Activated T-cell treated with anti-CD3 and anti-CD28 coated beads for 4 hours (primary cell): Measurements from ENCODE around the gene NPC1.
"Not testable (repeated sequence)": the region's sequence is repeated elsewhere in the genome, so short reads cannot be mapped to it uniquely, and the experiment has no call there.

Experiments used
- DNase-seq: peaks from one replicate; pipeline ENCODE4 v3.0.0-alpha.2; 2020

Gene NPC1

DNA sequence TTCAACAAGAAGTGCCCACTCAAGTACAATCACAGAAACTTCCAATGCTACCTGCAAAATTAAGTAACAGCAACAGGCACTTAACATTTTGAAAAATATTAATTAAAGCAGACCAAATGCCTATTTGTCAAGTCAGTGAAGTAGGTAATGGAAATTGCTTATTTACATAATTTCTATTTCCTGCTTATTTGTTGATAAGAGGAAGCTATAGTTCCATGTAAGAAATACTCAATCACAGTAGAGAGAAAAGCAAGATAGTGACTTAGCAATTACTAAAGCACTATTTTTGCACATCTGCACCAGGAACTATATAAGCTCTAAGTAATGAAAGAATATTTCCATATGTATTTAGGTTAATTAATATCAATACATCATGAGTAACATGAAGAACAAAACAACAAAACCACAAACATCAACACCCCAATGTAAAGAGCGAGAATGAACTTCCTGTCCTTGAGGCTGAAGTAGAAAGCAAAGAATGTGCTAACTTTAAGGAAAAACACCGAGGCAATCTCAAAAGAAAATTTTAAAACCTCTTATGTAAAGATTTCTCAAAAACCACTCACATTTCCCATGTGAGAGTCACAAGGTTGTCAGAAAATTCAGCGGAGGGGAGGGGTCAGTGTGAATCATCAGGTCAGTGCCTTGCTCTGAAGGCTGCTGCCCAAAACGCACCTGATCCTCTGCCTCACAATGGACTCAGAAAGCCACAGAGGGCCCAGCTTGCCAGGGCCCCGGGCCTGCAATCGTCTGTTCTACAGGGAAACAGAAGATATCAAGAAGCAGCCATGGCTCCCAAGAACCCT is 12.5 kb downstream of the NPC1 start:
- DNase-seq: no peak

DNA sequence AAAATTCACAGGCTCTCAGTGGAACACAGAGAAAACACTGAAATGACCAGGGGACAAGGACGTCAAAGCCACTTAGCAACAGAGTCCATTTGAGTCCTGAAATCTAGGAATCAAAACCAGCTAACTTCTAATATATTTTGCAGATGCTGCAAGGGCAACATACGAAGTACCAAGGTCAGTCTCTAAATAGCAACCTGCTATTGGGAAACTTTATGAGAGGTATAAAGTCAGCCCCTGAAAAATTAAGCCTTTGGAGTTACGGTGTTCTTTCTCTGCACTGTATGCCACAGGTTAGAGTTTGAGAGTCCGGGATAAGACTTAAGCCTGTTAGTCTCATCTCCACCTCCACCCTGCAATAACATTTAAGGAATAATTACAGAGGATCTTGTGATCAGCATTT is 13.3 kb downstream of the NPC1 start:
- DNase-seq: no peak

DNA sequence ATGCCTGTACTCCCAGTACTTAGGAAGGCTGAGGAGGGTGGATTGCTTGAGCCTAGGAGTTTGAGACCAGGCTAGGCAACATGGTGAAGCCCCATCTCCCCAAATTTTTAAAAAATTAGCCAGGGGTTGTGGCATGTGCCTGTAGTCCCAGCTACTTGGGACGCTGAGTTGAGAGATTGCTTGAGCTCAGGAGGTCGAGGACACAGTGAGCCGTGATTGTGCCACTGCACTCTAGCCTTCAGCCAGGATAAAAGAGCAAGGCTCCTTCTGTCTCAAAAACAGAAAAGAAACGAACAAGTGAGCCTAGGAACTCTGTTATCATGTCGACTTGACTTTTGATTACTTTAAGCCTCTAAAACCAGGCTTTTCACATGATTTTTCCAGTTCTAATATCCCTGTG is 13.7 kb downstream of the NPC1 start:
- no peak for DNase-seq

DNA sequence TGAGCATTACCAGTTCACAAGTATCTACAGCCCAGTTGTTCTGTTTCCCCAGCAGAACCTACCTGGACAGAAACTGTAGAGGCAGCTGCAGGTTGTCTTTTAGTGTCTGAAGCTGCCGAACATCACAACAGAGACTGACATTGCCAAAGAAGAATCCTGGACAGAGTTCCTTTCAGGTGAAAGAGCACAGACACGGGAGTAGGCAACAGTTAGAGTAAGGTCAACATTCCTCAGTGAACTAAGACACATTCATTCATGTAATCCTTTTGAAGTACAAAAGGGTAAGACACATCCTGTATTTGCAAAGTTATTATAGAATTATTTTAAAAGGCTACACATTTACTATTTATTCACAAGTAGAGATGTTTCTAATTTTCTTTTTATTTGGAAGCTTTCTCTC is 14.3 kb downstream of the NPC1 start:
- DNase-seq: no peak

DNA sequence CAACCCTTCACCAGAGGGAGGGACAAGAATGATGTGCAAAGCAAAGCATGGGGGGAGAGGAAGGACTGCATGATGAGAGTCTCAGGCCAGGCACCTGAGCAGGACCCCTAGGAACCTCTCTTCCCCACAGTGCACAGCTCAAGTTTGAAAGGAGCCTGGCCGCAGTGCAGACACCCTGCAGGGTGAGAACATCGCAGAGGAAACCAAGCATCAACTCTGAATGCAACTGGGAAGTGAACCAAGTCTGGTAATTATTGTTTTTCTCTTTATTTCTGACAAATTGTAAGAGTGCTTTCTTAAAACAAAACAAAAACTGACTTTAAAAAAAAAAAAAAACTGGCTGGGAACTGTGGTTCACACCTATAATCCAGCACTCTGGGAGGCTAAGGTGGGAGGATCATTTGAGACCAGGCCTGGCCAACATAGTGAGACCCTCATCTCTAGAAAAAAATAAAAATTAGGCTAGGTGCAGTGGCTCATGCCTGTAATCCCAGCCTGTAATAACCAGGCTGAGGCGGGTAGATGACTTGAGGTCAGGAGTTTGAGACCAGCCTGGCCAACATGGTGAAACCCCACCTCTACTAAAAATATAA is 15.3 kb downstream of the NPC1 start:
- no peak for DNase-seq

DNA sequence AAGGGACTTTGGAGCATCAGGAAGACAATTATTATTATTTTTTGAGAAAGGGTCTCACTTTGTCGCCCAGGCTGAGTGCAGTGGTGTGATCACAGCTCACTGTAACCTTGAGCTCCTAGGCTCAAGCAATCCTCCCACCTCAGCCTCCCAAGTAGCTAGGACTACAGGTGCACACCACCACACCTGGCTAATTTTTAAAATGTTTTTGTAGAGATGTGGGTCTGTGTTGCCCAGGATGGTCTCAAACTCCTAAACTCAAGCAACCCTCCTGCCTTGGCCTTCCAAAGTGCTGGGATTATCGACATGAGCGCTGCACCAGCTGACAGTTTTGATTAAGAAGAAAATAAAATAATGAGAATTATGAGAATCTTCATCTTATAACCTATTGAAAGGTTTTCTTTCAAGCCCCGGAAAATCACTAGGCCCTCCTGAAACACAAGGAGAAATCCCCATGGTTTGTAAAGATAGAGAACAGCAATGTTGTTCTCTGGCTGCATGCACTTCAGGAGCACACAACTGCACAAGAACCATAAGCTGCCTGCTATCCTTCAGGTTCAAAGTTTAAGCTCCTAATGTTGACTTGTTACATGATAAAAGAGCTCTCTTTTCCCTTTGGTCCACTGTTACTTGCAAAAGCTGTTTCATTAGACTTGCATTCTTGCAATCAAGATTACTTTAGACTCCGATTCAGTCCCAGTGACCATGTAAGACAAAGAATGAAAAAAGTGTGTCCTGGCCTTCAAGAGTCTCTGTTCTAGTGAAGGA is 16.8 kb downstream of the NPC1 start:
- no peak for DNase-seq

DNA sequence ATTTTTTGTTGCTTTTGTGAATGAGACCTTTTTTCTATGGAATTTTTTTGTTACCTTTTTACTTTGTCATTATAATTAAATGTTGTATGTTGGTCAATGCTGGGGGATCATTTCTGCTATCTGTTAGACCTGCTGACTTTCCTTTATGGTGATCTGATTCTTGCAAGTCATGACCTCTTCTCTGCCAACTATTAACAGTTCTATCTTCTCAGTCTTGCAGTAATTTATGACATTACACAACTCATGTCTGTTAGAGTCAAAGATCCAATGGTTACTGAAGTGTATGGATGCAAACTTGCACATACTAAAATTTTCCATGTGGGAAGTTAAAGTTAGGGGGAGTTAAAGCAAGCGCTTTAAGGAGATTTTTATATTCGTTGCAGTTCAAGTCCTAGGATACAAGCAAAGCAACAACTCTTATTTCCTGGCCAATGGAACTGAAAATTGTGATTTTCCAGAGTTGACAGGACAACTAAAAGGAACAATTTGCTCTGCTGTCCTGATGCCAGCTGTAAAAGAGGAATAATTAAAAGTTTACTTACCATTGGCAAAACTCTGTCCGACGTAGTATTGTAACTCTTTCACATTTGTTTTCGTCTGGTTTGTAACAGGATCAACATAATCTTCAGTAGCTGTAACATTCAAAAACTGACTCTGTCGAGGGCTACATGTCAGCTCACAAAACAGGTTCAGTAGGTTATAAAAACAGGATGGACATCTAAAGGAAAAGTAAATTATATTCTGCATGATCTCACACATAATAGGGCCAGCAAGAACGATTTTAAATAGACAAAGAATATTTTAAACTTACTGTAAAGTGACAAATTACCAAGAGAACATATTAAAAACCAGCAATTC is 17.8 kb downstream of the NPC1 start:
- DNase-seq: no peak

DNA sequence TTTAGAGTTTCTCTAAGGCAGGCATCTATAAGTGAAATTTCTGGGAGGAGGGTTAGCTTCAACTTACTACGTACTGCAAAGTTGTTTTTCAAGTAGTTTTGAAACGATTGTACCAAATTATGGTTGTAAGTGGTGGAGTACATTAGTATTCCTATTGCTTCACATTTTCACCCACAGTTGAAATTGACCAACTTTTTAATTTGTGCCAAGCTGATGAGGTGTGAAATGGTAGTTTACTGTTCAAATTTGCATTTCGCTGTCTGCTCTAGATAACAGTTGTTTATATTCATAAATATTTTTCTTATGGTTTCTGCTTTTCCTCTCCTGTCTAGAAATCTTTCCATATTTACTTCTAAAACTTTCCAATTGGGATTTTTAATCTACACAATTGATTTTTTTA is 18.6 kb downstream of the NPC1 start:
- DNase-seq: no peak

DNA sequence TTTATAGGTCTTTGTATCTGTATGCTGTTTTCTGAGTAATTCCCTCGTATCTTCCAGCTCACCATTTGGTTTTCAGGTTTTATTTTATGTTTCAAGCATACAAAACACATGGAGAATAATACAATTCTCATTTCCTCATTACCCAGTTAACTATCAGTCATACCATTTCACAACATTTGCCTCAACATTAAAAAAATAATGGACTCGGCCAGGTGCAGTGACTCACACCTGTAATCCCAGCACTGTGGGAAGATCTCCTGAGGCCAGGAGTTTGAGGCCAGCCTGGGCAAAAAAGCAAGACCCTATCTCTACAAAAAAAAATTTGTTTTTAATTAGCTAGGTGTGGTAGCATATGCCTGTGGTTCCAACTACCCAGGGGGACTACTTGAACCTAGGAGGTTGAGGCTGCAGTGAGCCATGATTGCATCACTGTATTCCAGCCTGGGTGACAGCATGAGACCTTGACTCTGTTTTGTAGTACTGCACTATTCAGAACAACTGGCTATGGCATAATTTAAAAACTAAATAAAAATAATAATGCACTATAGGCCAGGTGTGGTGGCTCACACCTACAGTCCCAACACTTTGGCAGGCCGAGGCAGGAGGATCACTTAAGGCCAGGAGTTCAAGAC is 20.3 kb downstream of the NPC1 start:
- no peak for DNase-seq

DNA sequence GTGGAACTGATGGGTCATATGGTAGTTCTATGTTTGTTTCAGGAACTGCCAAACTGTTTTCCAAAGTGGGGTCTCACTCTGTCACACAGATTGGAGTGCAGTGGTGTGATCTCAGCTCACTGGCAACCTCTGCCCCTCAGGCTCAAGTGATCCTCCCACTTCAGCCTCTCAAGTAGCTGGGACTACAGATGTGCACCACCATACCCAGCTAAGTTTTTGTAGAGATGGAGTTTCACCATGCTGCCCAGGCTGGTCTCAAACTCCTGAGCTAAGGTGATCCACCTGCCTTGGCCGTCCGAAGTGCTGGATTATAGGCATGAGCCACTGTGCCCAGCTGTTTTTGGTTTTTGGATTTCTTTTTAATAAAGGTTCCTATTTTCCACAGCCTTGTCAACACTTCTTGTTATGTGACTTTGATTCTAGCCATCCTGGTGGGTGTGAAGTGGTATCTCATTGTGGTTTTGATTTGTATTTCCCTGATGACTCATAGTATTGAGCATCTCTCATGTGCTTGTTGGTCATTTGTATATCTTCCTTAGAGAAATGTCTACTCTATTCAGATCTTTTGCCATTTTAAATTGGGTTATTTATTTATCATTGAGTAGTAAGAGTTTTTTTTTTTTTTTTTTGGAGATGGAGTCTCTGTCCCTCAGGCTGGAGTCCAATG is 22.8 kb downstream of the NPC1 start:
- DNase-seq: no peak

DNA sequence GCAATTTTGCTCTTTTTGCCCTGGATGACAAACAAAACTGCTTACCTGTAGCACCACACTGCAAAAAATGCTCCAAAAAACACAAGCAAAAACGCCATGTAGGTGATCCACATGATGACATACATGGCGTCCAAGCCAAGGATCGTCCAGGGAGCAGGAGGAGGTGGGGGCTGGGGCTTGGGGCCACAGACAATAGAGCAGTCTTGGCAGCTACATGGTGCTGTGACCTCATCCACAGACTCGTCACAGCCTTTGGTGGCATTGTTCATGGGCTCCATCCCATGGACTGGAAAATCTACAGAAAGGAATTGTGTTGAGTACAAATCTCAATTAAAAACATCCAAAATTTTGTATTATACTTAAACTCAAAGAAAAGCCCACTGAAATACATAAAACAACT is 26.1 kb downstream of the NPC1 start:
- DNase-seq: no peak

DNA sequence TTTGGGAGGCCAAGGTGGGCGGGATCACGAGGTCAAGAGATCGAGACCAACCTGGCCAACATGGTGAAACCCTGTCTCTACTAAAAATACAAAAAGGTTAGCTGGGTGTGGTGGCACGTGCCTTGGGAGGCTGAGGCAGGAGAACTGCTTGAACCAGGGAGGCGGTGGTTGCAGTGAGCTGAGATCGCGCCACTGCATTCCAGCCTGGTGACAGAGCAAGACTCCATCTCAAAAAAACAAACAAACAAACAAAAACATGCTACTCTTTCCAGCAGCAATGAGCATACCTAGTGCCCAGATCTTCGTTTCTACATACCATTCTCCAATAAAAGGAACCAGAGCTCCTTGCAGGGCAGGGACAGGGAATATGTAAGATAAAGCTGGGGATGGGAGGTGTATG is 28.8 kb downstream of the NPC1 start:
- not testable (repeated sequence) for DNase-seq

DNA sequence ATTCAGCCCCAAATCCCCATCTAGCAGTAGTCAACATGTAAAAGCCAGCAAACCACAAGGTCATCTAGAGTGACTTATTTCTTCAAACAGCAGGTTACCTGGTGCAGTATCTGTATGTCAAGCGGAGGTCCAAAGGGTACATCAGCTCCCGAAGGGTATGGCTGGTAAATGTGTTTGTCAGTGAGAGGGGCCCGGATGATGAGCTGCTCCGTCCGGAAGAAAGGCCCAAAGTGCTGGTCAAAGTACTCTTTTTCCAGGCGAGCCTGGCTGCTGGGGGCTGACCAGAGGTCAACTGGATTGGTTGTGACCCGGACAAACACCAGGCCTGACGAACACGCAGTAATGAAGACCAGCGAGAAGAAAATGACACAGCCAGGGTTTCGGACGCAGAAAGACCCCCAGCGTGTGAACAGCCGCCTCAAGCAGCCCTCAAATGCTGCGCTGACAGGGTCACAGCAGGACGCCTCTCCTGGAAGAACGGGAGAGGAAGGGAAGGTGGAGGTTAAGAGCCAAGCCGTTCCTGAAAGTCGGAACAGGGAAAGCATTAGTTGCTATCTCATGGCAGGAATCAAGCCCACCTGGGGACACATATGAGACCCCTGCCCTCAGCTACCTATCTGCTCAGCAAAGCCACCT is 30.0 kb downstream of the NPC1 start:
- no peak for DNase-seq

DNA sequence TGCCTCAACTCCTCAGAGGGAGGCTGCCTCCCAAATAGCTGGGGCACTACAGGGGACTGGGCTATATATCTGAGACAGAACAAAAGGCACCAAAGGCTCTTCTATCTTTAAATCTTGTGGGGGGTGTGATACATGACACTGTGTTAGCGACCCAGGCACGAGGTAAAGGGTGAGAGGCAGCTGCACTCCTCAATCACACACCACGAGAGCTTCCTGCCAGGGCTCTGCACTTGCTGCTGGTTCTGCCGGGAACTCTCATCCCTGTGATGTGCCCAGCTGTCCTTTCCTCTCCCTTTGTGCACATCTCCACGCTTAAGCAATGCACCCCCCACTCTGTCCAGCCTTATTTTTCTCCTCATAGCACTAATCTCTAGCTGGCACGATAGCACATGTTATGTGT is 32.4 kb downstream of the NPC1 start:
- DNase-seq: no peak

DNA sequence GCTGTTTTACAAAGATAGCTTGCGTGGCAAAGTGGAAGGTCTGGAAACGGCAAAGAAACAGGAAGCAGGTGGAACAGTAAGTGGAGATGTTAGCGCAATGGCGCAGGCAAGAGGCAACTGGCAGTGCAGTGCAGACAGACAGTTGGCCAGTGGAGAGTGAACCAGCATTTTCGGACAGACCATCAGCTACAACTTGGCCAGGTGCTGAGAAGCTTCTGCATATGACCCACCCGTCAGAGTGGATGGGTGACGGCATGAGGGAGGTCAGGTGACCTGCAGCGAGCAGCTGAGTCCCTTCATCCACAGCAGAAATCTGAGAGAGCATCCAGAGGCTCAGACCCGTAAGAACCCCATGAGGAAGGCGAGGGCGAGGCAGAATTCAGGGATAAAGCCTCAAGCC is 33.8 kb downstream of the NPC1 start:
- DNase-seq: no peak

DNA sequence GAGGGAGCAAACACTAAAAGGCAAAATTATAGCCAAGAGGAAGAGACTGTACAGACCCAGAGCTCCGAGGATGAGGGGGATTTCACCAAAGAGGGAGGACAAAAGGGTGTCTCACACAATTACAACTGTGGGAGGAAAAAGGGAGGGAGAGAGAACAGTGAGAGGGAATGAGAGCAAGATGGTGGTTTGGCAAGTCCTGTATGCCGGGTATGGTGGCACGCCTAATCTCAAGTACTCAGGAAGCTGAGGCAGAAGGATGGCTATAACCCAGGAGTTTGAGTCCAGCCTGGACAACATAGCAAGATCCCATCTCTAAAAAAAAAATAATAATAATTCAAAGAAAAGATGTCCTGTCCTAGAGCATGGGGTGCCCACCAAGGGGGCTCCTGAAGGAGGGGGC is 34.3 kb downstream of the NPC1 start:
- no peak for DNase-seq

DNA sequence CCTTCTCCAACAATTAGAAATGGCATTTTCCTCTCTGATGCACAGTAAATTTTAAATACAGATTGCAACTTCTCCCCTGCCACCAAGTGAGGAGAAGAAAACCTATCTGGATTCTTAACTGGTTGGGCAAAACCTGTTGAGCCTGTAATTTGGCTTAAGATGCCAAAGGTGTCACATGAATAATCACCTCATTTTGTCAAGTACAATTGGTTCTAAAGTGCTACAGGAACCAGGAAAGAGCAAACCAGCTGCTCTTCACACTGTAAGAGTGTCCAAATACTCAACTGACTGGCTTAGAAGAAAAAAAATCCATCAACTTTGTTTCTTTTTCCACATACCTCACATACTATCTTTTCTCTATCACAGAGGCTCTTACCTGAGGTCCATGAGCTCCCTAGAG is 35.4 kb downstream of the NPC1 start:
- no peak for DNase-seq

DNA sequence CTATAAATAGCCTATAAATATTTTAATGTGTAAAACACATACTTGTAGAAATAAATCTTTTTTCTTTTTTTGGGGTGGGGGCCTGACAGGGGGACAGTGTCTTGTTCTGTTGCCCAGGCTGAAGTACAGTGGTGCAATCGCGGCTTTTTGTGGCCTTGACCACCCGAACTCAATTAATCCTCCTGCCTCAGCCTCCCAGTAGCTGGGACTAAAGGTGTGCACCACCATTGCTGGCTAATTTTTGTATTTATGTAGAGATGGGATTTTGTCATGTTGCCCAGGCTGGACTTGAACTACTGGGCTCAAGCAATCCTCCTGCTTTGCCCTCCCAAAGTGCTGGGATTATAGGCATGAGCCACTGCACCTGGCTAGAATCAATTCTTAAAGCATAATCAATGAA is 37.6 kb downstream of the NPC1 start:
- no peak for DNase-seq

DNA sequence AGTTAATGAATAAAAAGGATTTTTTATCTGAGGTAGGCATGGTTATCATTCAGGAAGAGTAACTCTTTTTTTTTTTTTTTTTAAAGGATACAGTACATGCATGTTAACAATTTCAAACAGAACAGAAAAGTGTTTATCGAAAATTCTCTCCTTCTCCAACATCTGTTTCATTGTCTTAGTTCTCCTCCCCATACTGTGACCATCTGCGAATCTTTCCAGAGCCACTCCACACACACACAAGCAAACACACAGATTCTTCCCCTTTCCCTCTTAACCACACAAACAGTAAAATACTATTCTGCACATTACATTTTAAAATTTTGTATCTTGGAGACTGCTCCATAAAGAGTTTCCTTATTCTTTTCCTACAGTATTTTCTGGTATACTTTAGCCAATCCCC is 38.0 kb downstream of the NPC1 start:
- DNase-seq: no peak

DNA sequence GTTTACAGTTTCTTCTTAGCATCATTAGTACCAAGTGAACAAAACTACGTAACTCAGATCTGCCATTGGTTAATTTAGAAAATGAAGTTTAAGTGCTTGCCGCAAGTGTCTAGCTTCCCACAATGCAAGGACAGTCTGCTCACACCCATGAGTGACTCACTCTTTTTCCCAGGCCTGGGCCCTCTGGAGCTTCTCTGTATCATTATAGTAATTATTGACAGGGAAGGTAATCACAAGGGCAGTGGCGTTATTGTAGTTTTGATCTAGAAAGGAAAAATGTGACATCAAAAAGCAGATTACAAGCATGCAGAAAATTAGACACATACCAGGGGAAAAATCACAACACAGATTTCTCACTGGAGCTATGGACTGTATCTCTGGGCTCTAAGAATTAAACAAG is 38.5 kb downstream of the NPC1 start:
- no peak for DNase-seq

DNA sequence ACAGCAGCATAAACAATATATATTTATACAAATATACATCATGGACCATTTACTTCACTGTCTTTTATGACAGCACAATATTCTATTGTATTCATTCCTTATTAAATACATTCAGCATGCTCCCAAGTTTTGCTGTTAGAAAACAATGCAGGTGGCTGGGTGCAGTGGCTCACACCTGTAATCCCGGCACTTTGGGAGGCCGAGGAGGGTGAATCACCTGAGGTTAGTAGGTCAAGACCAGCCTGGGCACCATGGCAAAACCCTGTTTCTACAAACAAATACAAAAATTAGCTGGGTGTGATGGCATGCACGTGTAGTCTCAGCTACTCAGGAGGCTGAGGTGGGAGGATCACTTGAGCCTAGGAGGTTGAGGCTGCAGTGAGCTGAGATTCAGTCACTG is 39.0 kb downstream of the NPC1 start:
- DNase-seq: no peak
